ENCODE results near the gene NTM.

- TF ChIP-seq CTCF (IDR thresholded peaks at IDR 0.05 in 2 of 3, conservative IDR thresholded peaks at IDR 0.05 in 1 of 3; ENCODE audit: borderline replicate concordance in 1 of 3, insufficient read depth in 1 of 3, low read depth in 2 of 3, low read length in 2 of 3) (no peak), EZH2 (IDR thresholded peaks at IDR 0.05) (no peak), ZNF274 (IDR thresholded peaks at IDR 0.05; ENCODE audit: low read depth, low read length) (no peak), EZH2phosphoT487 (IDR thresholded peaks at IDR 0.05; ENCODE audit: borderline replicate concordance) (no peak), POLR2A (IDR thresholded peaks at IDR 0.05; ENCODE audit: borderline replicate concordance, extremely low read depth, insufficient read depth, insufficient read length) (no peak)
These were observed 294.4 kb downstream of the NTM start for GRCh38 chr11:131664816-131665215.

Data from HCT116 (cell line).